ENCODE data around the gene EARS2. TPM values are rescaled to one million over a fixed set of nuclear protein-coding genes. Genes with fewer than 3 reads are reported as not detected.
A peak's percentile ranks its signal among the peaks of the same experiment; 100 is the strongest.
"Not testable (repeated sequence)": the region's sequence is repeated elsewhere in the genome, so short reads cannot be mapped to it uniquely, and the experiment has no call there.

EARS2 gene
- total RNA-seq, 2 donors from 2014 or later = 9.9 to 11.1 TPM

GRCh38 chr16:23496821-23497542 lies 60.2 kb downstream of the EARS2 start:
- no peak for DNase-seq (ENCODE audit: low spot score)
- intact Hi-C loops (cut with DNase I) = no loop called here

- intact Hi-C loops (cut with DNase I) = no loop called here
- no peak for DNase-seq (ENCODE audit: low spot score)
These were observed 61.5 kb downstream of the EARS2 start for GRCh38 chr16:23495671-23496070.

DNA sequence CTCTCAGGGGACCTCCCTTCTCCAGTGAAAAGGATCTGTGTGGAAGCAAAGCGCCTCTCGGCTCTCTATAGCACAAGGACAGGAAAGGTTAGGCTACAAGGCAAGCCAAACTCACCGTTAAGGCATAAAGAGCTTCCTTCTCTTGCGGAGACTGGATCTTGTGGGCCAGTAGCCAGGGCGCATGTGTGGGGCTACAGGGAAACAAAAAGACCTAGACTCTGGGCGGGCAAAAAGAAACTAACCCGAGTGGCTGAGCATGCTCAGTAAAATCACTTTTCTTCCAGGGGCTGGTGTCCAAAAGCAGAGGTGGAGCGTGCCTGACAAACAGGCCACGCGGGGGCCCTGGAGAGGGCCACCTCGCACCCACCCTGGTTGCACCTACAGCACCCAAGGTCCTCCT lies 63.0 kb downstream of the EARS2 start:
- intact Hi-C loops (cut with DNase I) = no loop called here

GRCh38 chr16:23491490-23492391 lies 65.4 kb downstream of the EARS2 start:
- no peak for DNase-seq (ENCODE audit: low spot score)
- intact Hi-C loops (cut with DNase I) = no loop called here

More for the DNA sequence above, 63.0 kb downstream of the EARS2 start:
- DNase-seq (ENCODE audit: low spot score) = no peak

- intact Hi-C loops (cut with DNase I) = no loop called here
- DNase-seq (ENCODE audit: low spot score) = peak; percentile 24
These were observed 70.7 kb downstream of the EARS2 start for GRCh38 chr16:23486480-23486879.

- intact Hi-C loops (cut with DNase I) = no loop called here
- peak; percentile 50 for DNase-seq (ENCODE audit: low spot score)
These were observed 71.3 kb downstream of the EARS2 start for GRCh38 chr16:23485841-23486240.

DNA sequence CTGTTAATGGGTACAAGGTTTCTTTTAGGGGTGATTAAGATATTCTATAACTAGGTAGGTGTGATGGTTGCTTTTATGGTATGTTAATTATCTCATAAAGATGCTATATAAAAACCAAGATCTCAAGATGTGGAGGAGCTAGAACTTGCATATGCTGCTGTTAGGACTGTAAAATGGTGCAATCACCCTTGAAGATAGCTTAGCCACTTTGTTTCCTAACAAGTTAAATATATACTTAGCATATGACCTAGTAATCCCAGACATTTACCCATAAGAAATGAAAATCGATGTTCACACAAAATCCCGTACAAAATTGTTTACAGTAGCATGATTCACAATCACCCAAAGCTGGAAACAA lies 71.9 kb downstream of the EARS2 start:
- intact Hi-C loops (cut with DNase I) = no loop called here
- DNase-seq (ENCODE audit: low spot score) = no peak

DNA sequence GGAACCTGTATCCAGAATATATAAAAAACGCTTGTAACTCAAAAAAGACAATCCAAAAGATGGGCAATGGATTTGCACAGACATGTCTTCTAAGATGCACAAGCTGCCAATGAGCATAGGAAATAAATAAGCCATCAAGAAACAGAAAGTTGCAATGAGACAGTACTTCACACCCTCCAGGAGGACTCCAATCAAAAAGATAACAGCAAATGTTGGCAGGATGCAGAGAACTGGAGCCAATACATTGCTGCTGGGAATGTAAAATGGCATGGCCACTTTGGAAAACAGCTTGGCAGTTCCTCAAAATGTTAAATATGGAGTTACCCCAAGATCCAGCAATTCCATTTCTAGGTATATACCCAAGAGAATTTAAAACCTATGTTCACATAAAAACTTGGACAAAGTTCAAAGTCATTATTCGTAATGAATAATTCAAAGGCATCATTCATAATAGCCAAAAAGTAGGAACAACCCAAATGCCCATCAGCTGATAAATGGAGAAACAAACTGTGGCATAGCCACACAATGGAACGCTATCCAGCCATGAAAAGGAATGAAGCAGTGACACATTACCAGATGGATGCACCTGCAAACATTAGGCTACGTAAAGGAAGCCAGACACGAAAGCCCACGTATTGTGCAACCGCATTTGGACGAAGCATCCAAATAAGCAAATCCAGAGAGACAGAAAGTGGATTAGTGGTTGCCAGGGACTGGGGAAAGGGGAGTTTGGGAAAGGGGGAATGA lies 72.5 kb downstream of the EARS2 start:
- intact Hi-C loops (cut with DNase I) = no loop called here
- DNase-seq (ENCODE audit: low spot score) = peak; percentile 3

GRCh38 chr16:23483492-23483891 lies 73.7 kb downstream of the EARS2 start:
- intact Hi-C loops (cut with DNase I); DNase-seq (ENCODE audit: low spot score): not testable (repeated sequence)

GRCh38 chr16:23482778-23483177 lies 74.4 kb downstream of the EARS2 start:
- intact Hi-C loops (cut with DNase I) = no loop called here

GRCh38 chr16:23480257-23480656 lies 76.9 kb downstream of the EARS2 start:
- intact Hi-C loops (cut with DNase I) = no loop called here
- peak; percentile 18 for DNase-seq (ENCODE audit: low spot score)

More at GRCh38 chr16:23482778-23483177, 74.4 kb downstream of the EARS2 start:
- DNase-seq (ENCODE audit: low spot score) = peak; percentile 53

GRCh38 chr16:23479138-23479537 lies 78.0 kb downstream of the EARS2 start:
- DNase-seq (ENCODE audit: low spot score) = no peak
- intact Hi-C loops (cut with DNase I) = no loop called here

GRCh38 chr16:23478566-23478965 lies 78.6 kb downstream of the EARS2 start:
- intact Hi-C loops (cut with DNase I) = no loop called here

DNA sequence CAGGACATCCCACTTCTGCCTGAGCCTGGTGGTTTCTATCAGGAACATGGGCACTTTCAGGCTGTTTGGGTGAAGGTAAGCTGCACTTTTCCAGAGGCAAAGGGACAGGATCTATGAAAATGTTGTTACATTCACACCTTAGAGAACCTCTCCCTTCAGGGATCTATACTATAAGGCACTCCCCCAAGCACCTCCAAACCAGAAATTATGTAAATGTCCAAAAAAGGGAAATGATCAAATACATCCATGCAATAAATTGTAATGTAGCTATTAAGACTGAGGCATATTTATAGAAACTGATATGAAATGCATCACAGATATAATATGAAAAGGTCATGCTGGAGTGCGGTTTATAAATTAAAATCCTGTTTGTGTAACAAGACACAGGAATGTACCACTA lies 80.9 kb downstream of the EARS2 start:
- DNase-seq (ENCODE audit: low spot score) = peak; percentile 2
- intact Hi-C loops (cut with DNase I) = no loop called here

More at GRCh38 chr16:23478566-23478965, 78.6 kb downstream of the EARS2 start:
- DNase-seq (ENCODE audit: low spot score) = peak; percentile 64

Other genes with a start within 250 kb of the EARS2 start
- 10 to 100 TPM; 13.5 to 17.4 TPM for gene COG7, start 104.2 kb downstream of the EARS2 start, total RNA-seq
- gene GGA2, start 46.9 kb downstream of the EARS2 start, total RNA-seq = 10 to 100 TPM; 42.0 to 59.7 TPM
- gene UBFD1, start 377 bp upstream of the EARS2 start, total RNA-seq = 10 to 100 TPM; 37.3 to 37.4 TPM
- 10 to 100 TPM; 56.1 to 61.0 TPM for gene NDUFAB1, start 39.0 kb upstream of the EARS2 start, total RNA-seq
- 10 to 100 TPM in 1 of 2 donors, 1 to 10 TPM in 1; 7.7 to 10.2 TPM for gene PALB2, start 84.0 kb upstream of the EARS2 start, total RNA-seq
- 10 to 100 TPM; 46.7 to 48.2 TPM for gene DCTN5, start 84.1 kb upstream of the EARS2 start, total RNA-seq
- gene PLK1, start 121.5 kb upstream of the EARS2 start, total RNA-seq = 1 to 10 TPM in 1 of 2 donors, under 1 TPM in 1; 0.67 to 1.8 TPM
- not detected for gene ERN2, start 155.9 kb upstream of the EARS2 start, total RNA-seq
- under 1 TPM in 1 of 2 donors, not detected in 1; 0.14 TPM for gene CHP2, start 197.7 kb upstream of the EARS2 start, total RNA-seq

All from posterior vena cava (tissue), 2 donors.